Duodenal mucosa (tissue), 2 donors: Measurements from ENCODE around the gene VSIG8.

Experiments
- H3K27ac ChIP-seq: one replicate; pipeline ENCODE4 v1.7.0; 2013; ENCODE audit warnings: low read depth, low read length
- H3K27me3 ChIP-seq, 2 donors: one replicate each; pipeline ENCODE4 v1.7.0; 2013; ENCODE audit warnings: low read length in 2 of 2, control low read depth in 1 of 2; ENCODE audit not compliant: insufficient read depth in 2 of 2, control insufficient read depth in 1 of 2
- H3K36me3 ChIP-seq, 2 donors: one replicate each; pipeline ENCODE4 v1.7.0; 2013; ENCODE audit warnings: low read length in 2 of 2, control low read depth in 1 of 2; ENCODE audit not compliant: insufficient read depth in 2 of 2, control insufficient read depth in 1 of 2
- H3K4me1 ChIP-seq, 2 donors: one replicate each; pipeline ENCODE4 v1.7.0; 2013; ENCODE audit warnings: low read length in 2 of 2, control low read depth in 1 of 2; ENCODE audit not compliant: insufficient read depth in 2 of 2, control insufficient read depth in 1 of 2
- H3K4me3 ChIP-seq, 2 donors: one replicate each; pipeline ENCODE4 v1.7.0; 2013; ENCODE audit warnings: low read length in 2 of 2, low read depth in 1 of 2
- H3K9ac ChIP-seq, 2 donors: one replicate each; pipeline ENCODE4 v1.7.0; 2013; ENCODE audit warnings: low read length in 2 of 2, low read depth in 1 of 2
- H3K9me3 ChIP-seq, 2 donors: one replicate each; pipeline ENCODE4 v1.7.0; 2013; ENCODE audit warnings: low read length in 2 of 2, control low read depth in 1 of 2; ENCODE audit not compliant: control insufficient read depth in 1 of 2

Gene VSIG8

DNA sequence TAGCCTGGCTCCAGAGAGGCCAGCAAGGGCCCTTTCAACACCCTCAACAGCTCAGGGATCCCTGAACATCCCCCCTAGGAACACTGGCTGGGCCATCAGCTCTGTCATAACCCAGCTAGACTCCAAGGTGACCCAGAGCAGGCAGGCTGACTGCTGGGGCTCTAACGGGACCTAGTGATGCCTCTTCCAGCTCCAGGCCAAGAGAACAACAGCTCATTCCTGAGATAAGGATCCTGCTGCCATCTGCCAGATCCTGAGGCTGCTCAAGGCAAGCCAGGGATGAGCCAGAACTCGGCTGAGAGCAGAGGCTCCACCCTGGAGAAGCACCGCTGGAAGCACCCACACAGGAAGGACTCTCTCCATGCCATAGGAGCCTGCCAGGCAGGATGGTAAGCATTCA, 2.0 kb downstream of the VSIG8 start:
- H3K4me1 ChIP-seq, result peaks cover 1 to 8% of the 10 kb centered on the region in 2 donors
- H3K9ac ChIP-seq, result no peak overlapping the region
- H3K36me3 ChIP-seq, result no peaks in the 10 kb centered on the region
- no peaks in the 10 kb centered on the region for H3K27me3 ChIP-seq
- H3K4me3 ChIP-seq, result no peak overlapping the region
- no peaks in the 10 kb centered on the region for H3K9me3 ChIP-seq
- H3K27ac ChIP-seq, result no peak overlapping the region

DNA sequence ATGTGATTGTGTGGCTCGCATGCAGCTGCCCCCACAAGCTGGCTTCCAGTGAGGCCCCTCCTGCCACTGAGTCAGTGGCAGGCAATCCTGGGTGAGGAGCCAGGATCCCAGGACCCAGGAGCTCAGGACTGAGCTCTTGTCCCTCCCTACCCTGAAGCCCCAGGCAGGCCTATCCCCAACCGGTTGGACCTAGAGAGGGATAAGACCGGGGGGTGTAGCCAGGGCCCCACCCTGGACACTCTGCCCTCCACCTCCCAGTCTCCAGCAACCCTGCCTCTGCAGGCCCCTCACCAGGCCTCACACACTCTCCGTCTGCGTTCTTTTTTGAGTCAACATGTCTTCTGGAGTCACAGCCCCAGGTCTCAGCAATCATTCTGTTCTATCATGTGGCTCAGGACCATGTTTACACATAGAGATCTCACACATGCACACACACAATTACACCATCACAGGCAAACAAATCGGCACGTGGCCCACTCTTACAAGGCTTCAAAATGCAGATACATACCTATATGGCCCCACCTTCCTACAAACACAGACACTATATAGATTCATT, 2.6 kb downstream of the VSIG8 start:
- no peaks in the 10 kb centered on the region for H3K9me3 ChIP-seq
- no peak overlapping the region for H3K9ac ChIP-seq
- peaks cover 6 to 10% of the 10 kb centered on the region in 2 donors for H3K4me1 ChIP-seq
- no peaks in the 10 kb centered on the region for H3K27me3 ChIP-seq
- H3K4me3 ChIP-seq, result no peak overlapping the region
- no peak overlapping the region for H3K27ac ChIP-seq
- H3K36me3 ChIP-seq, result no peaks in the 10 kb centered on the region

DNA sequence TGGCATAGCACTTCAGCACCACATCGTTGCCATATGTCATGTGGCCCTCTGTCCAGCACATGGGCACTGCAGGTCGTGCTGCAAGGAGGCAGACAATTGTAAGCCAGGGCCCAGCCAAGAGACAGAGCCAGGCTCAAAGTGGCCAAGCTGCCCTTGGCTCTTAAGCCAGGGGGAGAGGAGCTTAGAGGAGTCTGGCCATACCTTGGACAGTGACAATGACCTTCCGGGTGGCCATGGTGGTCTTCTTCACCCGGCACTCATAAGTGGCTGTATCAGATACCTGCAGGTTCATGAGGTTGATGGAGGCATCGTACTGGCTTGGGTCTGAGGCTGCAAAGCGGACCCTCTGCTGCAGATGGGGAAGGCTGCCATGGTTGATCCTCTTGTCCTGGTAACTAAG, 4.6 kb downstream of the VSIG8 start:
- Histone ChIP-seq H3K27me3 (no peaks in the 10 kb centered on the region), H3K9ac (no peak overlapping the region), H3K4me3 (no peak overlapping the region), H3K9me3 (no peaks in the 10 kb centered on the region), H3K27ac (no peak overlapping the region), H3K36me3 (no peaks in the 10 kb centered on the region), H3K4me1 (peaks cover 6 to 16% of the 10 kb centered on the region in 2 donors)

DNA sequence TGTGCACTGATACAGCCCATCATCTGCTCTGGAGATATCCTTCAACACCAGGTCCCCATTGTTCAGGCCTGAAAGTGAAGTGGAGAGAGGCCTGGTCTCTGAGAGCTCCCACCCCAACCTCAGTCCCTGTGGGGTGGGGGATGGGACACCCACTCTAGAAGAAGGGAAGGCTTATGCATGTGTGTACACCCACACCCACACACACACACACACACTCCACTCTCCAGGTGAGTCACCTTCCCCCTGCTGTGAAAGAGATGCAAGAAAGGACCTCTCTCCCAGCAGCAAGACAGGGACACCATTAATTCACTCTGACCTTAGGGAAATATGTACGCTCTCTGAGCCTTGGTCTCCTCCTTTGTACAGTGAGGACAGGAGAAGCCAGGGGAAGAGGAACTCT, 5.9 kb downstream of the VSIG8 start:
- H3K9ac ChIP-seq, result no peak overlapping the region

DNA sequence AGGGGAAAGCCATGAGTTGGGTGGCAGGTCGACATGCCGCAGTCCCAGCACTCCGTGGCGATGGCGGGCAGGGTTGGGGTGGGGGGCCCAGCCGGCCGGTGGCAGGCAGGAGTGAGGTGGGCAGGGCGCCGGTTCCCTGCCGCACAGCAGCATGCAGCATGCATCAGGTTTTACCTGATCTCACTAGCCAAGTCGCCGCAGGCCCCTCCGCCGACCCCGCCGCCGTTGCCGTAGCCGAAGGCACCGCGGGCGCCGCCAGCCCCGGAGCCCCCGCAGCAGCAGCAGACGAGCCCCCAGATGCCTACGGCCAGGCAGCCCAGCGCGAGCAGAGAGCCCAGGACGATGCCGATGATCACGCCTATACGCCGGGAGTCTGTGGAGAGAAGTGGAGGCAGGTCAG, 6.7 kb downstream of the VSIG8 start:
- Histone ChIP-seq H3K4me1 (peaks cover 6 to 16% of the 10 kb centered on the region in 2 donors), H3K9ac (no peak overlapping the region), H3K36me3 (no peaks in the 10 kb centered on the region), H3K27me3 (no peaks in the 10 kb centered on the region), H3K27ac (no peak overlapping the region), H3K4me3 (no peak overlapping the region), H3K9me3 (no peaks in the 10 kb centered on the region)

More for the DNA sequence above, 5.9 kb downstream of the VSIG8 start:
- H3K4me1 ChIP-seq, result peaks cover 6 to 16% of the 10 kb centered on the region in 2 donors
- H3K4me3 ChIP-seq, result no peak overlapping the region
- no peaks in the 10 kb centered on the region for H3K36me3 ChIP-seq
- H3K9me3 ChIP-seq, result no peaks in the 10 kb centered on the region
- H3K27me3 ChIP-seq, result no peaks in the 10 kb centered on the region
- H3K27ac ChIP-seq, result no peak overlapping the region

DNA sequence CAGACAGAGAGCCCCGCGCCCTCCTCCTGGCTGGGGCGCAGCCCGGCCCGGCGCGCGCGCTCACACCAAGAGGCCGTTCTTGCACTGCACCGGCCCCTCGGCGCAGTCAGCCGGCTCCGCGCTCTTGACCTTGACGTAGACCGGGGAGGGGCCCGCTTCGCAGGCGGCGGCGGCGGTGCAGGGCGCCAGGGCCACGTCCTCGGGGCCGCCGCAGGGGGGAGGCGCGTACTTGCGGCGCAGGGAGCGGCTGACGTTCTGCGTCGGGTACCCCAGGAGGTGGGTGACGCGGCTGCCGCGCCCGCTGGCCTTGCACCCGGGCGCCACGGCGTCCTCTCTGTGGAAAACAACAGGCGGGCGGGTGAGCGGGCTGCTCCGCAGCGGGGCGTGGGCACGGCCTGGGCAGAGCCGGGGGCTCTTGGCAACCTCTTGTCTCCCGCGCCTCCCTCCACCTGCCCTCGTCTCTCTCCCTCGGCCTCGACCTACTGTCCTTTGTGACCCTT, 7.7 kb downstream of the VSIG8 start:
- Histone ChIP-seq H3K36me3 (no peaks in the 10 kb centered on the region), H3K27ac (peak overlapping the region; percentile 94), H3K27me3 (no peaks in the 10 kb centered on the region), H3K4me3 (peak overlapping the region; percentile 64 to 76), H3K9me3 (no peaks in the 10 kb centered on the region), H3K4me1 (peaks cover 6 to 16% of the 10 kb centered on the region in 2 donors), H3K9ac (peak overlapping the region; percentile 88 to 93)

DNA sequence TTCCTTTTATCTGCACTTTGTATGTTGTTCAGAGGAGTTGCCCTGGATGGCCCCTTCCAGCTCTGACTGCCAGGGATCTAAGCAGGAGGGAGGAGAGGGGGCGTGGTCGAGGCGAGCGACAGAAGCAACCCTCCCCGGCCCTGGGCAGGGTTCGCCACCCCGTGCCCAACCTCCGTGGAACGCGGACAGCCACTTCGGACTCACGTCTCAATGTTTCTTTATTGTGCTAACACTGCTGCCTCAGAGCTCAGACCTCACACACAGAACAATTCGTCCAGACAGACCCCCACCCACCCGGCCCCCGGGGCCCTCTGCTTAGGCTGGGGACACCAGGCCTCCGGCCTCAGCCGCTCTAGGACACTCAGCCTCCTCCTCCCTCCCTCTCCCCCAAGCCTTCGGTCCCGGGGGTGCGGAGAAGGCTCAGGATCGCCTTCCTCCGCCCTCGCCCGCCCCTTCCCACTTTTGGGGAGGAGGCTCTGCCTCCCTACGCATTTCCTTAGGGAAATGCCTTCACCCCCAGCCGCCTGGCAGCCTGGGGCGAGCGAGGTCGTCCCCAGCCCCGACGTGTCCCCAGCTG, 8.3 kb downstream of the VSIG8 start:
- Histone ChIP-seq H3K9me3 (no peaks in the 10 kb centered on the region), H3K27me3 (no peaks in the 10 kb centered on the region), H3K36me3 (no peaks in the 10 kb centered on the region), H3K4me1 (peaks cover 6 to 16% of the 10 kb centered on the region in 2 donors), H3K4me3 (peak overlapping the region; percentile 64 to 76), H3K27ac (peak overlapping the region; percentile 94), H3K9ac (peak overlapping the region; percentile 88 to 93)

DNA sequence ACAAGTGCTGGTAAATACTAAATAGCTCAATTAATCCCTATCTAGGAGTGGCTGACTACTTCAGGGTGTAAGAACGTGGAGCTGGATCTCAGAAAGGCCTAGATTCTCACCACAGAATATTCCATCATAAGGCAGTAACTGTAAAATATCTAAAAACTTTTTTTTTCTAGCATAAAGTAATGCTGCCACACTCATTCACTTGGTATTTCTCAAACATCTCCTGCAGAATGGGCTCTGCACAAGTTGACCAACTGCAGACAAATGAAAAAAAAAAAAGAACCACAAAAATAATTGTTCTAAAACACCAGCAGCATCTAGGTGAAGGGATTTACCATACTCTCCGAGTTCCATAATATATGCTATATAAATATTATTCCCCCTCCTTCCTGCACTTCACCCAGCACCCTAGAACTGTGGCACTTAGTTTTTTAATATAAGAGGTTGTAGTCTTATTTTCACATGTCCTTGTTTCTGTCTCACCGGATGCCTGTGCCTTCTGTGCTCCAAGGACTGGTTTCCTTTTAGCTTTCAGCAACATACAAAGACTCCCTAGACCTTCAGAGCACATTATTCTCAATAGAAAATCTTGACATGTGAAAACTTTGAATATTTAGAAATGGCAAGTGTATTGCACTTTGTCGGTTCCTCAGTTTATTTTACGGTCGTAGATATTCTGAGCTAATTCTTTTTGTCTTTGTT, 8.9 kb downstream of the VSIG8 start:
- no peaks in the 10 kb centered on the region for H3K27me3 ChIP-seq

DNA sequence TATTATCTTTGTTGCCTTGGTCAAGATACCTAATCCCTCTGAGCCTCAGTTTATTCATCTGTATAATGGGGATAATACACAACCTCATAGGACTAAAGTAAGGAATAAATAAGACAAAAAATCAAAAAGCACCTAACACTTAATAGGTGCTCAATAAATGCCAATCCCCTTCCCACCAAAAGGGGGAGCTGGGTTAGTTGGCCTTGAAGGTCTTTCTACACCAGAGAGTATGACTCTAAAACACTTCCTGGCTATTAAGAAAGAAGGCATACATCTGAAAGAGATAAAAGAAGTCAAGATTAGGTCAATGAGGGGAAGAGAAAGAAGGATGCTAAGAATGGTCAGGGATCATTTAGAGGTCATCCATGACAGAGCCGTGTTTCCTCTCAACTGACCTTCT, 11.1 kb downstream of the VSIG8 start:
- Histone ChIP-seq H3K27me3 (no peaks in the 10 kb centered on the region), H3K9me3 (no peaks in the 10 kb centered on the region), H3K9ac (no peak overlapping the region), H3K27ac (no peak overlapping the region), H3K36me3 (no peaks in the 10 kb centered on the region), H3K4me3 (no peak overlapping the region), H3K4me1 (peaks cover 6 to 16% of the 10 kb centered on the region in 2 donors)

More for the DNA sequence above, 8.9 kb downstream of the VSIG8 start:
- Histone ChIP-seq H3K4me1 (peaks cover 6 to 16% of the 10 kb centered on the region in 2 donors), H3K36me3 (no peaks in the 10 kb centered on the region), H3K4me3 (peak overlapping the region; percentile 64 to 76), H3K9me3 (no peaks in the 10 kb centered on the region), H3K9ac (peak overlapping the region; percentile 88 to 93), H3K27ac (peak overlapping the region; percentile 94)

DNA sequence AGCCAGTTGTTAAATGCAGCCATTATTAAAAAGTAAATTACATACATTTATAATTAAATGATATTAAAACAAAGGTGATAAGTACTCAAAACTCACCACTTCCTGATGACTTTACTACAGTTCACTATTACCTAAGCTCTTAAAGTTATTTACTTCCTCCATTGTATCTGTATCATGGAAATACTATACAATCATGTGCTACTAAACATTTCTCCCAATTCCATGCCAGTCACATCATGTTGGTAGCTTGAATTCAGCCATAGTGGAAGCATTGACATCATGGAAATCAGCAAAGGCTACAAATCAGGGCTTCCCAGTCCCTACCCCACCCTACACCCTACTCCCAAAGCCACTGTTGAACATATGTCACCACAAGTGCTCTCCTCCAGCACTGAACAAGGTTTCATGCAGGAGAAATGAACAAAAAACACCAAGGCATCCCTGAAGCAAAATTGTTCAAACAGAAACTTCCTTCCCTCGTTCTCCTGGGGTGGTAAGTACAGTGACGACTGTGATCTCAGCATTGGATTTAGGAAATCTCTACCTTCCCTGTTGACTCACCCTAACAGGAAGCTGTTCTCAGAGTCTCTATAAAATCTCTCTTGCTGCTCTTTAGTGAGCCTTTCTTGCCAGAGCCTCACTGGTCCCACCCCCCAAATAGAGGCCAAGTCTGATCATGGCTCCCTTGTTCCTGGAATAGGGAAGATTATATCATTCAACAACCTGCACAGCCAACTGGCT, 12.7 kb downstream of the VSIG8 start:
- no peaks in the 10 kb centered on the region for H3K9me3 ChIP-seq
- no peaks in the 10 kb centered on the region for H3K36me3 ChIP-seq
- no peak overlapping the region for H3K9ac ChIP-seq
- H3K27me3 ChIP-seq, result no peaks in the 10 kb centered on the region
- H3K27ac ChIP-seq, result no peak overlapping the region
- H3K4me3 ChIP-seq, result no peak overlapping the region
- H3K4me1 ChIP-seq, result peaks cover 8 to 18% of the 10 kb centered on the region in 2 donors
